A549 treated with DMSO at 1 μM for 4 hours (cell line): ENCODE data around the gene CNTNAP3. TPM values are rescaled to one million over a fixed set of nuclear protein-coding genes. Genes with fewer than 3 reads are reported as not detected.

Experiments used
- total RNA-seq: library from RNA; stranded (reverse); fragments of 200-300 nt; extraction: Qiagen RNA extraction; gene quantifications from 5 replicates; pipeline ENCODE4 v1.2.3, GENCODE V29; 2022; ENCODE audit warnings: low read depth

Gene CNTNAP3
- total RNA-seq, result 8.4 to 12.2 TPM (median 10.1 TPM) in 5 replicates

GRCh38 chr9:39287980-39288379 lies at the start of gene CNTNAP3:
Gene CNTNAP3, minus strand, starts transcription at chr9:39288167. Its CDS starts 103 bp downstream, at chr9:39288064.

Other genes with a start within 250 kb of the CNTNAP3 start
- gene SPATA31A1, start 67.5 kb upstream of the CNTNAP3 start, total RNA-seq, result not detected in 5 replicates